GM21737 (cell line): ENCODE data around the gene HOMER3.
"Not testable (repeated sequence)": the region's sequence is repeated elsewhere in the genome, so short reads cannot be mapped to it uniquely, and the experiment has no call there.

Experiments
- ATAC-seq: cut with Tn5 transposase; IDR thresholded peaks from one replicate; pipeline ENCODE4 v1.9.1; 2021; ENCODE audit warnings: mild to moderate bottlenecking, moderate library complexity; ENCODE audit not compliant: unreplicated experiment

Gene HOMER3

DNA sequence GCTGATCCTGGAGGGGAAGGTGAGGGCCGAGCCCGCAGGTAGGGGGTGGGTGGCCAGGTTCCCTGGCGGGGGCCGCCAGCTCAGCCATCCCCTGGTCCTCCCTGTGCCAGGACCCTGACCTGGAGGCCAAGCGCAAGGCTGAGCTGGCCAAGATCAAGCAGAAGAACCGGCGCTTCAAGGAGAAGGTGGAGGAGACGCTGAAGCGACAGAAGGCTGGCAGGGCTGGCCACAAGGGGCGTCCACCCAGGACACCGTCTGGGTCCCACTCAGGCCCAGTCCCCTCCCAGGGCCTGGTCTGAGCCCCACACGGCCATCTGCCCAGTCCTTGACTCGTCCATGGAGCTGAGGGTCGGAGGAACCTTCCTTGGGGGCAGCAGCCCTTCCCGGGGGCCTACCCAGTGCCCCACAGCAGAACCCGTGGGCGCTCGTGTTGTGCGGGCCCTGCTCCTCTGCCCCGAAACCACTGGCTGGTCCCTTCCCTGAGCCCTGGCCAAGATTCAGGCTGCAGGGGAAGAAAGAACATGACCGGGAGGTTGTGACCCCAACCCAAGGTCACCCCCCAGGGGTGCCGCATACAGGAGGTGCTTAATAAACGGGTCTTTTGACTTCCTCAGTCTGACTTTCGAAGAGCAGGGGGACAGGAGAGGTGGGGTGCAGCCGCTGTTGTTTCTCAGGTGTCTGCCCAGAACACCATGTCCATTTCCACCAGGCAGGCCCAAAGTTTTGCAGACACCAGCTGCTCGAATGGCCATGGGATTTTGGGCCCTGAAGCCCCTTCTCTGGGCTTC, 12.8 kb downstream of the HOMER3 start:
- ATAC-seq: no peak

DNA sequence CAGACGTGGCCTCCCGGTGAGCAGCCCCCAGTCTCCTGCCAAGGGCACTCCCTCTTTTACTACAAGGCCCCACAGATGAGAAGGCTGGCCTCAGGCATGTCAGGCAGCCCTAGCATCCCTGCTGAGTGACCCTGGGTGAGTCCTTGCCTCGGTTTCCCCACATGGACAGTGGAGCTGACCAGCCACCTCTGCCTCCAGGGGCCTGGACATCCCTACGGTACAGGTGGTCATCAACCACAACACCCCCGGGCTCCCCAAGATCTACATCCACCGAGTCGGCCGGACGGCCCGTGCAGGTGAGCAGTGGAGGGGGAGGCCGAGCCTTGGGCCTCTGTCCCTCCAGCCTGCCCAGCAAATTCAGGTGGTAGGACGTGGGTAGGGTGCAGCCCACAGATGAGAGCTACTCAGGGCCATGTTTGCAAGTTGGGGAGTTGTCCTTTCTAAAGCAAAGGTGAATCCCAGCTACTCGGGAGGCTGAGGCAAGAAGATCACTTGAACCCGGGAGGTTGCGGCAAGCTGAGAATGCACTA, 16.3 kb downstream of the HOMER3 start:
- no peak for ATAC-seq

DNA sequence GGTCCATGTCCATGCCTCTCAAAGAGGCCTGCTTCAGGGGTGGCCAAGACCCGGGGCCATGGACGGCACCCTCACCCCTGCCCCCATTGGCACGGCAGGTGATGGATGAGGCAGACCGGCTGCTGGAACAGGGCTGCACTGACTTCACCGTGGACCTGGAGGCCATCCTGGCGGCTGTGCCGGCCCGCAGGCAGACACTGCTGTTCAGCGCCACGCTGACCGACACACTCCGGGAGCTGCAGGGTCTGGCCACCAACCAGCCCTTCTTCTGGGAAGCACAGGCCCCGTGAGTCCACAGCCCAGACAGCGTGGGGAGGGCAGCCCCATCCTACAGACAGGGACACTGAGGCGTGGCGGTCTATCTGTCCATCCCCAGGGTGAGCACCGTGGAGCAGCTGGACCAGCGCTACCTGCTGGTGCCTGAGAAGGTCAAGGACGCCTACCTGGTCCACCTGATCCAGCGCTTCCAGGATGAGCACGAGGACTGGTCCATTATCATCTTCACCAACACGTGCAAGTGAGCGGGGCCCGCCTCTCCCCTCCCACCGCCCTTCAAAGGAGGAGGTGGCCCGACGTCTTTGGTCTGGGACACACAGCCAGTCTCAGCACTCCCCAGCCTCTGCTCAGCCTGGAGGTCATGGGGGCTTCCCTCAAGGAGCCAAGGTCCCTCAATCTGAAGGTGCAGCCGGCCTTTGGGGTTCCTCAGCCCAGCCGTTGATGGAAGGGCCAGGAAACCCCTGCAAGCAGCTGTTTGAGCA, 18.6 kb downstream of the HOMER3 start:
- no peak for ATAC-seq

DNA sequence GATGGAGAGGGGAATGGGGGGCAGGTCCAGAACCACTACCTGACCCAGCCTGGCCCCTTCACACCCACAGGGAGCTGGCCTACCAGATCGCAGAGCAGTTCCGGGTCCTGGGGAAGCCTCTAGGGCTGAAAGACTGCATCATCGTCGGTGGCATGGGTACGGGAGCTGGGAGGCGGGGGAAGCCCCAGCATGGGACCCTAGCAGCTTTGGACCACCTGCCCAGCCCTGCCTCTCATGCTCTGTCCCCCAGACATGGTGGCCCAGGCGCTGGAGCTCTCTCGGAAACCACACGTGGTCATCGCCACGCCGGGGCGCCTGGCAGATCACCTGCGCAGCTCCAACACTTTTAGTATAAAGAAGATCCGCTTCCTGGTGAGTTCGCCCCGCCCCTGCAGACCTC, 19.4 kb downstream of the HOMER3 start:
- ATAC-seq: no peak

DNA sequence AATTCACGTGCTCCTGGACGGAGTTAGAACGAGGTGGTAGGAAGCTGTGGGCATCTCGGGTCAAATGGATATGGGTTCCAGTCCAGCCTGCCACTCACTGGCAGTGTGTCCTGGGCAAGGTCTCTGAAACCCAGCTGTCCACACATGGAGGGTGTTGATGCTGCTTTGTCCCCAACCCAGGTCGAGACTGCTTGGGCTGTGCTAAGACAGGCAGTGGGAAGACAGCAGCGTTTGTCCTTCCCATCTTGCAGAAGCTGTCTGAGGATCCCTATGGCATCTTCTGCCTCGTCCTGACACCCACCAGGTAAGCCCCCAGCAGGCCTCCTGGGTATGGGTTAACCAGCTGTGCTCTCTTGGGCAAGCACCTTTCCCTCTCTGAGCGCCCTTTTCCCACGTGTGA, 20.6 kb downstream of the HOMER3 start:
- ATAC-seq: no peak

DNA sequence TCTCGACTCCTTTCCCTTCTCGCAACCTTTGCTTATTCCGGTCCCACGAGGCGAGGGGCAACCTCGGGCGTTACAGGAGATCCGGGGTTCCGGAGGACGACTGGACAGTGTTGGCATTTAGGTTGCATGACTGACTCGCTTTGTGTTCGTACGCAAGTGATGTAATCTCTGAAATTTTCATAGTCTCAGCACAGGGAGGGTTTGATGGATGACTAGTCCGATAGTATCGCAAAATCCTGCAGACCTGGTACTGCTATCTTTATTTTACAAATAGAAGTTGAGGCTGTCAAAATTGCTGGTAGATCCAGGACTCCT, 21.2 kb downstream of the HOMER3 start:
- ATAC-seq: no peak

DNA sequence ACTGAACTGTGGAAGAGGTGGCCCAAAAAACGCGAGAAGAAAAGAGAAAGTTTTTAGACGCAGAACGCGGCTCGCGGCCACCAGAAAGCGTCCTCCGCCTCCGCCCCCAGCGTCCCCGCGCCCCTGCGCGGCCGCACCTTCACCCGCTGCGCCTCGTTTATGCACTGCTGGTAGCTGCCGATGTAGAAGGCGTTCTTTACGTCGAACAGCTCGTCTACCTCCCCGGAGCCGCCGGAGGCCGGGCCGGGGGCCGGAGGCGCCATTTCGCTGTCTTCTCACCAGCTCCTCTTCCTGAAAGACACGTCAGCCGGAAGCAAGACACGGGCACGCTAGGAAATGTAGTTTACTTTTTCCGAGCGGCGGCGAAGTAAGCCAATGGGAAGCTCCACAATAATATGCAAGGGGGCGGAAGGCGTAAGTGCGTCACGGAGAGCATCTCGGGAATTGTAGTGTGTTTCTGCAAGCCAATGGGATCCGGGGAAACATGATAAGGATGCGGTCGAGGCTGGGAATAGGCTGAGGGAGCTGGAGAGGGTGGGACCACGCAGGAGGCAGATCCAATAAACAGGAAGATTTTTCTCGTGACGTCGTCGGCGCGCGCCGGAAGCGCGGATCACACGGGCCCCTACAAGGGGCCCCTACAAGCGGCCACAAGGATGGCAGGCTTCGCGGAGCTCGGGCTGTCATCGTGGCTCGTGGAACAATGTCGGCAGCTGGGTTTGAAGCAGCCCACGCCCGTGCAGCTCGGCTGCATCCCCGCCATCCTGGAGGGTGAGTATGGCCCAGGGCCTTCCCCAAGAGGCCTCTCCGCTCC, 21.7 kb downstream of the HOMER3 start, which contains the start of the genes COPE and DDX49:
COPE (minus strand) TSS at position 302 of the 814 bp plus-strand sequence; CDS start at position 263, 39 bp downstream.
DDX49 (plus strand) TSS at position 630 of the 814 bp plus-strand sequence; CDS start at position 657, 27 bp downstream.
- ATAC-seq: peak; percentile 86

DNA sequence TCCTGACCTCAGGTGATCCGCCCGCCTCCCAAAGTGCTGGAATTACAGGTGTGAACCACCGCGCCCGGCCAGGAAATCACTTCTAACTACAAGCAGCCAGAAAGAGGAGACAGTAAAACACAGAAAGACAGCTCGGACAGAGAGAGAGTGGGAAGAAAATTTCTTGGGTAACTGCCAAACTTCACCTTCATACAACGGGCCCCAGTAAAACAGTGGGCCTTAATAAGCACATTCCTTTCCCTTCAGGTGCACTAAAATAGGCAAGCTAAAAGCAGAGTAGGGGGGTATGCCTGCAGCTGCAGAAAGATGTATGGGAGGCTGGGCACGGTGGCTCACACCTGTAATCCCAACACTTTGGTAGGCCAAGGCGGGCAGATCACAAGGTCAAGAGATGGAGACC, 23.4 kb downstream of the HOMER3 start:
- ATAC-seq: not testable (repeated sequence)

DNA sequence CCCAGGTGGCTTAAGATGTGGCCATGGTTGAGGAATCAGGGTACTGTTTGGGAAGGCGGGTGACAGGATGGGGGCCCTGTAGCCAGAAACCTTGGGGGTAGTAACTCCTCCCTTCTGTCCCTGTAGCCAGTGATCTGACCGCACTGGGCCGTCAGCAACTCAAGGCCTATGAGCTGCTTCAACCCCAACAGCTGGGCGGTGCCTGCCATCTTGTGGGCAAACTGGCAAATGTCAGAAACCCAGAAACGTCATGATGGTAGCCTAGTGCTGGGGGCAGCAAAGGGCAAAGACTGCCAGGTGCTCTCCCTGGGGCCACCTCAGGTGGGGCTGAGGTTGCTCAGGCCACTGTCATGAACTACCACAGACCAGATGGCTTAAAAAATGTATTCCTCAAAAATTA, 25.4 kb downstream of the HOMER3 start:
- no peak for ATAC-seq

DNA sequence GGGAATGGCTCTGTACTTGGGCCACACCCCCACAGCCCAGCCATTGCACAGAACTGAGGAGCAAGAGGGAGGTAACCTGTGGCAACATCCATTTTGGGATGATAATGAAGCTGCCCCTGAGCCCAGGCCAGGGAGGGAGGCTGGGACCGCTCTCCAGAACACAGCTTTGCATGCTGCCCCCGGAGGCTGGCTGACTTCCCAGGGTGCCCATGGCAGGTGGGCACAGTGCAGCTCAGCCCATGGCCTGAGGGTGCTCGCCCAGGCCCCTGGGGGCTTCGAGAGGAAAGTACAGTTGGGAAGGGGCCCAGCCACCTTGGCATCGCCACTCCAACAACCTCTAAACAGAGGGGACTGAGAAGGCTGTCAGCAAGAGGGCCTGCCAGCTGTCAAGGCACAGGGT, 27.6 kb downstream of the HOMER3 start:
- no peak for ATAC-seq

DNA sequence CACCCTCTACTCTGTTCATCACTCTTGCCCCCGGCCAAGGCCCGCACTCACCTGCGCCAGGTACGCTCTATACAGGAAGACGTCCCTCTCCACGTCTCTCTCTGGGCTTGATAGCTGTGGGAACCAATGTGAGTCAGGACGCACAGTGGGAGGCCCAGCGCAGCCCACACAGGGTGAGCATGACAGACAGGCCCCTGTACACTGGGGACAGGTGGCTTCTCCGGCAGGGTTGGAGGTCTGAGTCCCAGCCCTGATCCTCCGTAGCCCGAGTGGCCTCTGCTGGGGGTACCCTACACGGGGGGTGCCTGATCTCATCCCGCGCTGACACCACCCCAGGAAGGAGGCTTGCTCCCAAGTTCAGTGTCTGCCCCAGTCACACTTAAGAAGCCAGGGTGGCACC, 28.1 kb downstream of the HOMER3 start:
- ATAC-seq: no peak

DNA sequence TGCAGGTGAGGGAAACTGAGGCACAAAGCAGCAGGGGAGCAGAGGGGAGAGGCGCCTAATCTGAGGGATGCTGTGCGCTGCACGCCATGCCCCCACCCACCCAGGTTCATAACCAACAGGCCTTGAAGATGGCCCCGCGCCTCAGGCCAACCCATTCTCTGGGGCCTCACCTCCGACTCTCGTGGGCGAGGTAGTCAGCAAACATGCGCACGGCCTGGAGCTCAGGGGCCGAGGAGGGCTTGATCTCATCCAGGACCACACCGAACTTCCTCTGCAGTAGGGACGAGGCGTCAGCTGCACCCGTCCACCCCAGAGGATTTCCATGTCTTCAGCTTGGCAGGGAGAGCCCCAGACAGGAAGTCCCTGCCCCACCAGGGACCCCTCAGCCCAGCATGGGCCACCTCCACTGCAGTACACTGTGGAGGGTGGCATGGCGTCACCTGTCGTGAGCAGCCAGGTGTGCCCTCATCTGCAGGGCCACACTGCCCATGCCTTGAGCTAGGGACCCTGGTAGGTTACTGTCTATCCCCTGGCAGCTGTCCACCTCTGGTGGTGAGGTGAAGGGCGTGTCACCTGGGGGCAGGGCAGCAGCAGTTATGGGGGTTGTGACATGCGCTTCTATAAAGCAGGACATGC, 30.1 kb downstream of the HOMER3 start:
- ATAC-seq: no peak

DNA sequence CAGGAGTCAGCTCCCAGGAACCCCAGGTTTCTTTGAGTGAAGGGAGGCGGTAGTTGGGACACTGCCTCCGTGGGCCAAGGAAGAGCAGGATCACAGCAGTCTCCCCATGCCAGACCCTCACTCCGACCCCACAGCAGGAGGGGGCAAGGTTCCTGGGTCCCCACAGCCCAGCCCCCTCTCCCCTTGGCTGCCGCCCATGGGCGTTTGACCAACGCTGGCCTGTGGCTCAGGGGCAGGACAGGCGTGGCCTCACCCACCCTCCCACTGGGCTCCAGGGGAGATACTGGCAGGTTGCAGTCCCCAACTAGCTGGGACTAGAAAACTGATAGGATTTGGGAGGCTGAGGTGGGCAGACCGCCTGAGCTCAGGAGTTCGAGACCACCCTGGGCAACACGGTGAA, 31.0 kb downstream of the HOMER3 start:
- ATAC-seq: no peak

DNA sequence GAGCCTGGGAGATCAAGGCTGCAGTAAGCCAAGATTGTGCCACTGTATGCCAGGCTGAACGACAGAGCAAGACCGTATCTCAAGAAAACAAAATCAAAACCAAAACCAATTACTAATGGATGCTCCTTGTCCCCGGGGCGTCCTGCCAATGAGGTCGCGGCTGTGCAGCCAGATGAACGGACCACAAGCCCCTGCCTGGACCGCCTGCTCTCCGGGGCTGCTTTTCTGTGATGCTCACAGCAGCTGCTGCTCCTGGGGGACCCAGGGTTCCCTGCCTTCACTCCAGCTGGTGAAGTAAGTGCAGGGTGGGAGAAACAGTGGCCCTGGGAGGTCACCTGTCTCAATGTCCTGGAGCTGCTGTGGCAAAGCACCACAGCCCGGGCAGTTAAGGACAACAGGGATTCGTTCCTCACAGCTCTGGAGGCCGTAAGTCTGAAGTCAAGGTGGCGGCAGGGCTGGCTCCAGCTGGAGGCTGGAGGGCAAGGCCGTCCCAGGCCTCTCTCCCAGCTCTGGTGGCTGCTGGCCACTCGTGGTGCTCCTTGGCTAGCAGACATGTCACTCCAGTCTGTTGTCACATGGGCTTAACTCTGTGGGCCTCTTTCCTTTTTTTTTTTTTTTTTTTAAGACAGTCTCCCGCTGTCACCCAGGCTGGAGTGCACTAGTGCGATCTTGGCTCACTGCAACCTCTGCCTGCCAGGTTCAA, 31.9 kb downstream of the HOMER3 start:
- ATAC-seq: no peak

DNA sequence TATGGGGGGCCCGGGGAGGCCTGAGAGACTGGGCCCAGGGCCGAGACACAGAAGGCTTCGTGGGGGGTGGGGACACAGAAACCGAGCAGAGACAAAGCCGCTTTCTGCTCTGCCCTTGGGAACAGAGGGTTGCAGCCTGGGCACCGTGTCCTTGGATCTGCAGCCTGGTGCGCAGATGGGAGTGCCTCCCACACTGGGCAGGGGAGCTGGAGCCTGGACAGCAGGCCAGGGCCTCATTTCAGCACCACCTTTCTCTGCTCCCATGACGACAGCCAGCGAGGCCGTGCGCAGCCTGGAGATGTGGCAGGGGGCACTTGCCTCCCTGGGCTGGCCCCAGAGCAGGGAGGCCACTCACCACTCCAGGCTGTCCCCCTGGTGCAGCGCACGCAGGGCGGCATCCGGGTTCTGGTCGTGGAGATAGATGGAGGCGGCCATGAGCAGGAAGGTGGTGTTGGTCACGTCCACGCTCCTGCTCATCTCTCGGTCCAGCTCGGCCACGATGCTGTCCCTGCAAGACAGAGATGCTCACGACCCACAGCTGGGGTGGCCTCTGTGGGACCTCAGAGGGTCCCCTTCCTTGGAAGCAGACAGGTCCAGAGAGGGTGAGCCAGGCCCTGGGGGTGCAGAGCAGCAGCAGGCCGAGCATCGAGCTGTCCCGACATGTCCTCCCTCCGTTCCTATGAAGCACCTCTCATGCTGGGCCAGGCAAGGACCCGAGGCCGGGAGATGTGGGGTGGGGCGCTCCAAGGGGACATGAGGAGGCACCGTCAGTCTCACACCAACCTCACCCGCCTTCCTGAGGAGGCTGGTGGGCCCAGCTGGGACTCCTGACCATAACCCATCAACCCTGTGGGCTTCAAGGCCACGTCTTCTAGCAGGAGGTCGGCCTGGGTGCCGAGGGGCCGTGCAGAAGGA, 34.2 kb downstream of the HOMER3 start:
- no peak for ATAC-seq

DNA sequence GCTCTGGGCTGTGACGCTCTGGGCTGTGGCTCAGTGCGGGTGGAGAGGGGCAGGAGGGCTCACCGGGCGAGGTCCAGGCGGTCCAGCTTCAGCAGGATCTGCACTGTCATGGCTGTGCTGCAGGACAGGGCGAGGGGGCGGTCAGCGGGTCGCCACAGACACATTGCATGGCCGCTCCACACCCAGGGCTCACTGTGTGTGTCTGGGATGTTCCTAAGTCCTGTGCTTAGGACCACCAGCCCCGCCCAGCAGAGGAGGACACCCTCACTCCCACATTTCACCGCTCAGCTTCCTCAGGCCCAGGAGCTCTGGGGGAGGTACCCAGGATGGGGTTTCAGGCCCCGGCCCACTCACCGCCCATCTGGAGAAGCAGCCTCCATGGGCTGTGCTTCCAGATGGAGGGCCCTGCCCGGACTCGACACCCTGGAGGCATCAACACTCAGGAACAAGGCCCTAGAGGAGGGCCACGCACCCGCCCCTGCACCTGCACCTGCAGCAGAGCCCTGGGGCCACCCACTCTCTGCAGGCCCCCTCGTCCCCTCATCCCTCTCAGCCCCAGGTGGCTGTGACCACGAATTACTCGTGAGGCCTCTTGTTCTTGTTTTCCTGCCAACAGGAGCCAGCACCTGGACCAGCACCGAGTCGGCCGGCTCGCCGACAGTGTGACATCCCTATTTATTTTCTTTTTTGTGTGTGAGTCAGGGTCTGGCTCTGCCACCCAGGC, 35.3 kb downstream of the HOMER3 start:
- ATAC-seq: no peak

DNA sequence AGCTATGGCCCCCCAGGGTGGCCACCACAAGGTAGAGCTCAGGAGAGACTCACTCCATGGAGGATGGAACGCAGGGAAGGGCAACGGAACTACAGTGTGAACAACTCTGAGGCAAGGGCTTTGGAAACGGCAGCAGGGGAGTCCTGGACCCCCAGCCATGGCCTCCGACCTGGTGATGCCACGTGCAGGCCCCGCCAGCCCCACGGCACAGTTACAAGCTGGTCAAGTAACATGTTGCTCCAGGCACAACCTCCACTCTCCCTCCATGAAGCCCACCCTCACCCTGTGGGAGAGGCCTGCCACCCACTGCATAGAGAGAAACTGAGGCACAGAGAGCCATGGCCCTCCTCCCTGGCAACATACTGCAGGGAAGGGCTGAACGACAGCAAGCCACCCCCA, 36.0 kb downstream of the HOMER3 start:
- ATAC-seq: no peak

DNA sequence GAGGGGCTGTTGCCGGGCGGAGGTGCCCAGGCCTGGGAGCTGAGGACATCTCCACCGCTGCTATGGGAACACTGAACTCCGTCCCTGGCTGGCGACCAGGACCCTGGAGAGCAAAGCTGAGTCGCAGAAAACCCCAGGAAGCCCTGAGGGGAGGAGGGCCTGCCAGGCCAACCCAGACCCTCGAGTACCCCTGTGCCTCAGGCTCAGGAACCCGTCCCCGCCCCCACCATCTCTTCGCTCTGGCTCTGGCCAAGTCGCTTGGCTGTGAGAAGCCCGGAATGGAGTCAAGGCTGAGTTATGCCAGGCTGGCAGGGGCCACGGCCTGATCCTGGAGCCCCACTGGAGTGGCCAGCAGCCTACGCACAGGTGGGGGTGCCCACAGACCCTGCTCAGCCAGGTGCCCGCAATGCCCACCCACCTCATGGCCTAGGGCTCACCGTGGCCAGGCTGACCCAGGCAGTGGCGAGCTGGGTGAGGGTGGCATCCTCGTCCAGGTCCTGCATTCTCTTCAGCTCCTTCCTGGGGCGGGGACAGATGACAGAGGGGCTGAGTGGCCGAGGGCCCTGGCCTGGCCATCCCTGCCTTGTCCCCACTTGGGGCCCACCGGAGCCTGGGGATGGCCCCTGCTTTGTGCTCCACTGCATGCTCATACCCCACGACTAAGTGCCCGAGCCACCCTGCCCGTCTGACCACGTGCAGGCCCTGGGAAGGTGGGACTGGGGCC, 36.5 kb downstream of the HOMER3 start:
- ATAC-seq: no peak
